HepG2 (cell line): ENCODE measurements around the gene TICAM2. TPM values are rescaled to one million over a fixed set of nuclear protein-coding genes. Genes with fewer than 3 reads are reported as not detected.

ENCODE experiments used
- ATAC-seq: fragments of 200-7000 bp; cut with Tn5 transposase; 3 replicates; pipeline ENCODE4 v1.9.1; 2020; ENCODE audit warnings: mild to moderate bottlenecking, moderate library complexity
- BruUV-seq: library from RNA; stranded (reverse); fragments of 400-500 nt; replicated peaks from 2 replicates; lab custom pipeline; 2021; lab: Mats Ljungman, UMichigan
- CTCF ChIA-PET: fragments of 300-600 bp; formaldehyde crosslinking; extraction: SDS; loops from one replicate; lab custom pipeline; 2021; ENCODE audit warnings: low total read pairs, inconsistent platforms, low intra/inter-chr PET ratio; lab: Yijun Ruan, JAX
- POLR2A ChIA-PET: fragments of 350-600 bp; sonication (Branson Sonifier 250); formaldehyde crosslinking; loops from one replicate; lab custom pipeline; 2020; ENCODE audit warnings: antibody characterized with exemption, inconsistent platforms; lab: Yijun Ruan, JAX
- DNase-seq: peaks from one replicate; pipeline ENCODE4 v3.0.0-alpha.2; 2015; ENCODE audit warnings: low spot score
- FAIRE-seq: peaks from 3 replicates; lab custom pipeline; 2011; peaks lifted over from hg19 to GRCh38; lab: Jason Lieb, UNC
- H2AFZ ChIP-seq: one replicate; pipeline ENCODE4 v1.6.1; 2011; ENCODE audit warnings: low read length, inconsistent platforms
- H3K27ac ChIP-seq: fragments of 300-600 bp; 3 replicates; pipeline ENCODE4 v1.8.0; 2011; ENCODE audit warnings: mixed run types, mild to moderate bottlenecking, mixed read lengths, low read length, inconsistent platforms; ENCODE audit not compliant: insufficient read depth; ENCODE audit errors: extremely low read length
- H3K27me3 ChIP-seq, 2 experiments: fragments of 200-600 bp in 1 of 2; 2 replicates in 1 of 2; 3 replicates in 1 of 2; pipeline versions ENCODE4 v1.6.0 to v1.8.0; 2011; ENCODE audit warnings: low read length in 2 of 2, mild to moderate bottlenecking in 2 of 2, moderate library complexity in 2 of 2, inconsistent platforms in 1 of 2; ENCODE audit not compliant: insufficient read depth in 2 of 2, control insufficient read depth in 1 of 2
- H3K36me3 ChIP-seq, 2 experiments: fragments of 200-600 bp in 1 of 2; replicated peaks in 1 of 2; 2 replicates in 1 of 2; 3 replicates in 1 of 2; pipeline versions ENCODE4 v1.5.1 to v1.8.0; 2011; ENCODE audit warnings: low read length in 2 of 2, inconsistent platforms in 1 of 2; ENCODE audit not compliant: insufficient read depth in 2 of 2, control insufficient read depth in 1 of 2
- H3K4me1 ChIP-seq: 2 replicates; pipeline ENCODE4 v1.5.1; 2012; ENCODE audit warnings: low read length, inconsistent platforms; ENCODE audit not compliant: insufficient read depth
- H3K4me2 ChIP-seq: 2 replicates; pipeline ENCODE4 v1.6.0; 2011; ENCODE audit warnings: low read depth, low read length, inconsistent platforms
- H3K4me3 ChIP-seq, 3 experiments: fragments of 200-600 bp in 1 of 3; sonication (generic), shearing (Covaris generic) in 1 of 3; replicated peaks in 1 of 3; 2 replicates each; pipeline ENCODE4 v1.5.1; 2011 to 2016; ENCODE audit warnings: low read length in 3 of 3, inconsistent platforms in 2 of 3, low read depth in 2 of 3, mild to moderate bottlenecking in 2 of 3, control low read depth in 1 of 3, mixed read lengths in 1 of 3; ENCODE audit not compliant: insufficient read depth in 1 of 3
- H3K79me2 ChIP-seq: one replicate; pipeline ENCODE4 v1.6.1; 2011; ENCODE audit warnings: low read length, inconsistent platforms; ENCODE audit not compliant: insufficient read depth
- H3K9ac ChIP-seq: 2 replicates; pipeline ENCODE4 v1.6.0; 2011; ENCODE audit warnings: mild to moderate bottlenecking, low read depth, low read length, inconsistent platforms; ENCODE audit not compliant: insufficient read depth
- H3K9me3 ChIP-seq: 2 replicates; pipeline ENCODE4 v1.5.1; 2012; ENCODE audit warnings: mild to moderate bottlenecking, low read length
- H4K20me1 ChIP-seq: 2 replicates; pipeline ENCODE4 v1.6.0; 2011; ENCODE audit warnings: inconsistent platforms, mild to moderate bottlenecking, low read length, moderate library complexity; ENCODE audit not compliant: insufficient read depth
- ATAD3A ChIP-seq: sonication (generic); formaldehyde crosslinking; IDR thresholded peaks from 2 replicates; pipeline ENCODE4 v1.4.0; 2020; ENCODE audit warnings: missing genetic modification reagents
- ELF3 ChIP-seq: IDR thresholded peaks from 2 replicates; pipeline ENCODE4 v1.6.1; 2016; ENCODE audit warnings: missing genetic modification reagents, missing compliant biosample characterization
- HCFC1 ChIP-seq: fragments of 150-350 bp; IDR thresholded peaks from 2 replicates; pipeline ENCODE4 v1.6.1; 2014; ENCODE audit warnings: low read depth, low read length
- MAFG ChIP-seq: sonication (generic); formaldehyde crosslinking; IDR thresholded peaks from 2 replicates; pipeline ENCODE4 v1.5.1; 2020; ENCODE audit warnings: mild to moderate bottlenecking, missing genetic modification reagents
- NPAS2 ChIP-seq: sonication (generic); formaldehyde crosslinking; IDR thresholded peaks from 2 replicates; pipeline ENCODE4 v1.8.0; 2022; ENCODE audit warnings: mild to moderate bottlenecking, missing genetic modification reagents, borderline replicate concordance
- RCOR2 ChIP-seq: IDR thresholded peaks from 2 replicates; pipeline ENCODE4 v1.6.1; 2016; ENCODE audit warnings: missing biosample characterization, missing genetic modification reagents
- SIX4 ChIP-seq: sonication (generic); formaldehyde crosslinking; IDR thresholded peaks from 2 replicates; pipeline ENCODE4 v1.4.0; 2020; ENCODE audit warnings: missing genetic modification reagents
- ZNF101 ChIP-seq: sonication (generic); formaldehyde crosslinking; IDR thresholded peaks from 2 replicates; pipeline ENCODE4 v1.4.0; 2020; ENCODE audit warnings: mild to moderate bottlenecking, low read depth, missing genetic modification reagents, borderline replicate concordance
- ZNF34 ChIP-seq: sonication (generic); formaldehyde crosslinking; IDR thresholded peaks from 2 replicates; pipeline ENCODE4 v1.4.0; 2020; ENCODE audit warnings: mild to moderate bottlenecking, missing genetic modification reagents, borderline replicate concordance
- ZNF562 ChIP-seq: sonication (generic); formaldehyde crosslinking; IDR thresholded peaks from 2 replicates; pipeline ENCODE4 v1.8.0; 2022; ENCODE audit warnings: missing genetic modification reagents, borderline replicate concordance
- ZNF563 ChIP-seq: sonication (generic); formaldehyde crosslinking; IDR thresholded peaks from 2 replicates; pipeline ENCODE4 v1.8.0; 2022; ENCODE audit warnings: mild to moderate bottlenecking, moderate library complexity, missing genetic modification reagents
- ZSCAN22 ChIP-seq: sonication (generic); formaldehyde crosslinking; IDR thresholded peaks from 2 replicates; pipeline ENCODE4 v1.4.0; 2020; ENCODE audit warnings: mild to moderate bottlenecking, missing genetic modification reagents
- WGBS: methylation state at CpG from one replicate; pipeline ENCODE4 v1.1.6; 2017; ENCODE audit warnings: low lambda C conversion rate; 5-methylcytosine and 5-hydroxymethylcytosine counted together
- in situ Hi-C: cut with HindIII; loops from 2 replicates; pipeline ENCODE4 v1.10.0; 2017; ENCODE audit warnings: low pct_unique_long_range_greater_than_20kb; ENCODE audit not compliant: extremely low pct_ligation_motif_present
- intact Hi-C: fragments of 100-400 bp; cut with micrococcal nuclease; formaldehyde crosslinking; loops from one replicate; pipeline ENCODE4 v1.10.0; 2022; ENCODE audit not compliant: unreplicated experiment
- polyA plus RNA-seq, 8 experiments: library from polyadenylated mRNA; depleted of rRNA in 3 of 8; stranded (reverse) in 7 of 8; unstranded in 1 of 8; fragments of >200 nt; fragmentation: Illumina TruSeq in 4 of 8; extraction: Trizol in 4 of 8; gene quantifications; 2 replicates each; pipeline versions ENCODE4 v1.2.1 to v1.2.3, GENCODE V29; 2011 to 2016; ENCODE audit warnings: low read depth in 4 of 8, missing spikeins in 1 of 8, mixed read lengths in 1 of 8; ENCODE audit not compliant: insufficient read depth in 1 of 8
- total RNA-seq, 5 experiments: library from RNA; depleted of rRNA; stranded (reverse); fragments of >200 nt; fragmentation: Illumina TruSeq; extraction: Trizol; gene quantifications; 2 replicates each; pipeline ENCODE4 v1.2.3, GENCODE V29; 2016; ENCODE audit warnings: low read depth in 1 of 5
- TF ChIP-seq, protein P1 (sequence below): sonication (generic); formaldehyde crosslinking; IDR thresholded peaks from 2 replicates; pipeline ENCODE4 v1.5.1; 2020; ENCODE audit warnings: mild to moderate bottlenecking, missing genetic modification reagents, moderate library complexity
- TF ChIP-seq, protein P2 (sequence below): sonication (generic); formaldehyde crosslinking; conservative IDR thresholded peaks from 2 replicates; pipeline ENCODE4 v1.4.0; 2020; ENCODE audit warnings: missing genetic modification reagents
- TF ChIP-seq, protein P3 (sequence below): sonication (generic); formaldehyde crosslinking; IDR thresholded peaks from 2 replicates; pipeline ENCODE4 v1.8.0; 2022; ENCODE audit warnings: missing genetic modification reagents, mild to moderate bottlenecking, inconsistent platforms, borderline replicate concordance
- TF ChIP-seq, protein P4 (sequence below): sonication (generic); formaldehyde crosslinking; conservative IDR thresholded peaks from 2 replicates; pipeline ENCODE4 v1.4.0; 2020; ENCODE audit warnings: missing genetic modification reagents

Gene TICAM2
- total and polyA plus RNA-seq, 2 of the 13 experiments (the other 11 are each of a cell fraction or from before 2014, with no cell fraction given) = 0.04 TPM; not detected in 1

DNA sequence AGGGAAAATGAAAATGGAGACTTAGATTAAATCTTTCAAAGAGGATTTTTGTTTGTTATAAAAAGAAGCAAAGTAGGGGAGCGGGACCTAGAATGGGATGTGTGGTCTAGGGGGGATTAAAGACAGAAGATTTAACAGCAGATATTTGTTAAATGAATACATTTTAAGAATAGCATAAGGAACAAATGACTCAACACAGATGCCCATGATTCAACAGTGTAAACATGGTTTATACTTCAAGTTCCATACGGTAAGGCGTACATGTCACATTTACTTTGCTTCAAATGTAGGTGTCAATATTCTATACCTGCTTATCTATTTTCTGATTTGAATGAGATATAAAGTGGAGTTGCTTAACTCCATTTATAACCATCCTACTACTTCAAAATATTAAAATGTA, 1.5 kb downstream of the TICAM2 start (continued):
- no peak for TF ChIP-seq NPAS2 (CRISPR knock-in tag)
- TF ChIP-seq HCFC1 = no peak

DNA sequence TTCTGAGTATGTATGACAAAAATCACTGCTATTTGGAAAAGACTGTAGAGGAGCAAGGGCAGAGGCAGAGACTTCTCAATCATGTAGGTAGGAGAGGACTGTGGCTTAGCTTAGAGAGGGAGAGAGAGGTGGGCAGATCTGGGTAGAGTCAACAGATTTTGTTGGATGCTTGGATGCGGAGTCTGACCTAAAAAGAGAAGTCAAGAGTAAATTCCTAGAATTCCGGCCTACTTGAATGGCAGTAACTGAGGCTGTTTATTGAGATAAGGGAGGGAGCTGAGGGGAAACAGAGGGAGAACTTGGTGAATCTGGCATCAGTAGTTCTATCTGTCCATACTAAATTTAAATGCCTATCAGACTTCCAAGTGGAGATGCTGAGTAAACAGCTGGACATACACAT, 2.4 kb downstream of the TICAM2 start:
- Histone ChIP-seq H2AFZ (no peak overlapping the region), H3K4me2 (no peak overlapping the region), H3K9me3 (no peaks in the 10 kb centered on the region), H3K4me1 (no peaks in the 10 kb centered on the region), H4K20me1 (no peaks in the 10 kb centered on the region), H3K9ac (no peak overlapping the region), H3K4me3 (no peak overlapping the region), H3K79me2 (no peaks in the 10 kb centered on the region), H3K27me3 (no peaks in the 10 kb centered on the region), H3K36me3 (no peaks in the 10 kb centered on the region), H3K27ac (no peak overlapping the region)
- ATAC-seq (no peak), DNase-seq (no peak), FAIRE-seq (no peak)
- no peak for TF ChIP-seq ZNF563 (CRISPR knock-in tag)
- no peak for TF ChIP-seq ZNF562 (CRISPR knock-in tag)
- TF ChIP-seq SIX4 (CRISPR knock-in tag) = no peak
- TF ChIP-seq, protein P1, sequence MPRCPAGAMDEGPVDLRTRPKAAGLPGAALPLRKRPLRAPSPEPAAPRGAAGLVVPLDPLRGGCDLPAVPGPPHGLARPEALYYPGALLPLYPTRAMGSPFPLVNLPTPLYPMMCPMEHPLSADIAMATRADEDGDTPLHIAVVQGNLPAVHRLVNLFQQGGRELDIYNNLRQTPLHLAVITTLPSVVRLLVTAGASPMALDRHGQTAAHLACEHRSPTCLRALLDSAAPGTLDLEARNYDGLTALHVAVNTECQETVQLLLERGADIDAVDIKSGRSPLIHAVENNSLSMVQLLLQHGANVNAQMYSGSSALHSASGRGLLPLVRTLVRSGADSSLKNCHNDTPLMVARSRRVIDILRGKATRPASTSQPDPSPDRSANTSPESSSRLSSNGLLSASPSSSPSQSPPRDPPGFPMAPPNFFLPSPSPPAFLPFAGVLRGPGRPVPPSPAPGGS (CRISPR knock-in tag) = no peak
- TF ChIP-seq ZSCAN22 (CRISPR knock-in tag) = no peak
- no peak for TF ChIP-seq RCOR2
- no peak for TF ChIP-seq MAFG (CRISPR knock-in tag)
- TF ChIP-seq, protein P2, sequence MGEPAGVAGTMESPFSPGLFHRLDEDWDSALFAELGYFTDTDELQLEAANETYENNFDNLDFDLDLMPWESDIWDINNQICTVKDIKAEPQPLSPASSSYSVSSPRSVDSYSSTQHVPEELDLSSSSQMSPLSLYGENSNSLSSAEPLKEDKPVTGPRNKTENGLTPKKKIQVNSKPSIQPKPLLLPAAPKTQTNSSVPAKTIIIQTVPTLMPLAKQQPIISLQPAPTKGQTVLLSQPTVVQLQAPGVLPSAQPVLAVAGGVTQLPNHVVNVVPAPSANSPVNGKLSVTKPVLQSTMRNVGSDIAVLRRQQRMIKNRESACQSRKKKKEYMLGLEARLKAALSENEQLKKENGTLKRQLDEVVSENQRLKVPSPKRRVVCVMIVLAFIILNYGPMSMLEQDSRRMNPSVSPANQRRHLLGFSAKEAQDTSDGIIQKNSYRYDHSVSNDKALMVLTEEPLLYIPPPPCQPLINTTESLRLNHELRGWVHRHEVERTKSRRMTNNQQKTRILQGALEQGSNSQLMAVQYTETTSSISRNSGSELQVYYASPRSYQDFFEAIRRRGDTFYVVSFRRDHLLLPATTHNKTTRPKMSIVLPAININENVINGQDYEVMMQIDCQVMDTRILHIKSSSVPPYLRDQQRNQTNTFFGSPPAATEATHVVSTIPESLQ (CRISPR knock-in tag) = no peak
- TF ChIP-seq, protein P3, sequence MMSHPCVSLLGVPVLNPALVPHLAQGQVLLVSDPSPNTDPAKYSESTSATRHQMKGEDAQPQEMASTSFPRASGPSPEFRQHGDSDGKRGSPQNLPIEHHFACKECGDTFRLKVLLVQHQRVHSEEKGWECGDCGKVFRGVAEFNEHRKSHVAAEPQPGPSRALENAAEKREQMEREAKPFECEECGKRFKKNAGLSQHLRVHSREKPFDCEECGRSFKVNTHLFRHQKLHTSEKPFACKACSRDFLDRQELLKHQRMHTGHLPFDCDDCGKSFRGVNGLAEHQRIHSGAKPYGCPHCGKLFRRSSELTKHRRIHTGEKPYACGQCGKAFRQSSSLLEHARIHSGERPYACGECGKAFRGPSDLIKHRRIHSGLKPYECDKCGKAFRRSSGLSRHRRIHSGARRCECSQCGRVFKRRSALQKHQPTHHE (CRISPR knock-in tag) = no peak
- TF ChIP-seq ZNF34 (CRISPR knock-in tag) = no peak
- no peak for TF ChIP-seq ZNF101 (CRISPR knock-in tag)
- TF ChIP-seq ATAD3A (CRISPR knock-in tag) = no peak
- TF ChIP-seq, protein P4, sequence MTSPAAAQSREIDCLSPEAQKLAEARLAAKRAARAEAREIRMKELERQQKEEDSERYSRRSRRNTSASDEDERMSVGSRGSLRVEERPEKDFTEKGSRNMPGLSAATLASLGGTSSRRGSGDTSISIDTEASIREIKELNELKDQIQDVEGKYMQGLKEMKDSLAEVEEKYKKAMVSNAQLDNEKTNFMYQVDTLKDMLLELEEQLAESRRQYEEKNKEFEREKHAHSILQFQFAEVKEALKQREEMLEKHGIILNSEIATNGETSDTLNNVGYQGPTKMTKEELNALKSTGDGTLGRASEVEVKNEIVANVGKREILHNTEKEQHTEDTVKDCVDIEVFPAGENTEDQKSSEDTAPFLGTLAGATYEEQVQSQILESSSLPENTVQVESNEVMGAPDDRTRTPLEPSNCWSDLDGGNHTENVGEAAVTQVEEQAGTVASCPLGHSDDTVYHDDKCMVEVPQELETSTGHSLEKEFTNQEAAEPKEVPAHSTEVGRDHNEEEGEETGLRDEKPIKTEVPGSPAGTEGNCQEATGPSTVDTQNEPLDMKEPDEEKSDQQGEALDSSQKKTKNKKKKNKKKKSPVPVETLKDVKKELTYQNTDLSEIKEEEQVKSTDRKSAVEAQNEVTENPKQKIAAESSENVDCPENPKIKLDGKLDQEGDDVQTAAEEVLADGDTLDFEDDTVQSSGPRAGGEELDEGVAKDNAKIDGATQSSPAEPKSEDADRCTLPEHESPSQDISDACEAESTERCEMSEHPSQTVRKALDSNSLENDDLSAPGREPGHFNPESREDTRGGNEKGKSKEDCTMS (CRISPR knock-in tag) = no peak
- no peak for TF ChIP-seq ELF3 (CRISPR knock-in tag)
- intact Hi-C loops = no loop called here
- ChIA-PET CTCF (no interaction called here), POLR2A (no interaction called here)
- in situ Hi-C loops = no loop called here
- BruUV-seq = no TSS peak
- WGBS = 80% methylated on average over 2 of the region's 2 CpGs
